NCI-H2171 (cell line): Measurements from ENCODE around the gene IMMT.
A peak's percentile ranks its signal among the peaks of the same experiment; 100 is the strongest.

ENCODE experiments used
- DNase-seq: peaks from one replicate; lab custom pipeline; 2025; lab: John Stamatoyannopoulos, UW

IMMT gene

DNA sequence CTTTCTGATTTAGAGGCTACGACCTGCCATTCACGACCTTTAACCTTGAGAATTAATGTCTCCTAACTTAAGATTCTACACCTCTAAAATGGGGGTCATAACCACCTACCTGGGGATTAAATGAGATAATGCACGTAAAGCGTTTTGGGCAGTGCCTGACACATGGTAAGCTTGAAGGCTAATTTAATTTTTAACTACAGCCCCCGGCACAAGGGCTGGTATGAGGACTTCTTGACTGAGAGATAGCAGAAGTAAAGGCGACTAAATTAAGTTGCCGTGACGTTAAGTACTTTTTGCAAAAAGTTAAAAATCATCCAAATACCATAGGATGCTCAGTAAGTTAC, 4.5 kb upstream of the IMMT start:
- no peak for DNase-seq

DNA sequence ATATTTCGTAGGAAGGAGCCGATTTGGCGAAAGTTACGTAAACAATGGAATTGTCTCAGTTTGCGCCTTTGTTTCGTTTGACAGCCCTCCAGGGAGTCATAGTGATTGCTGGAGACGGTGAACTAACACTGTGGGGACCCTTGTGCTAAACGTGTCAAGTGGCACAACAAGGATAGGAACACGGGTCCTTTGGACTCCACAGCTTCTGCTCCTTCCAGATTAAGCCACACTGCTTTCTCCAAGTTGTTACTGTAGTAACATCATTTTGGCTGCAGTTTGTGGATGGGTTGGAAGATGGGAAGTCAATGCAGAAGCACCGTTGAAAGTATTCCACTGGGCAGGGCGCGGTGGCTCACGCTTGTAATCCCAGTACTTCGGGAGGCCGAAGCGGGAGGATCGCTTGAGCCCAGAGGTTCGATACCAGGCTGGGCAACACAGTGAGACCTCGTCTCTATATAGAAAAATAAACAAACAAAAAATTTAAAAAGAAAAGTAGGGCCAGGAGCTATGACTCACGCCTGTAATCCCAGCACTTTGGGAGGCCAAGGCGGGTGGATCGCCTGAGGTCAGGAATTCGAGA, 636 bp upstream of the IMMT start:
- DNase-seq = no peak

DNA sequence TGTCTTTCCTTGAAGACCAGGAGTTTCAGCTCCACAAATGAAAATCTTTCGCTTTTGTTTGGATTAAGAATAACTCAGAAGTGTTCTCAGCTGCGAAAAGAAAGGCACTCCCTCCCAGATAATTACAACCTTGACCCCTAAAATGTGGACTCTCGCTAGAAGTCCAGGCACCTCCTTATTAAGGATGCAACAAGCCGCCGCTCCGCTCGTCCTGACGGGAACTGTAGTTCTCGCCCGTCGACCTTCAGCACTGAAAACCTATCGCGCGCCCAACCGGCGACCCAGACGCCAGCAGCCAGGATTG, 559 bp downstream of the IMMT start:
- peak; percentile 92 for DNase-seq

GRCh38 chr2:86193901-86194567, 1.2 kb downstream of the IMMT start:
- no peak for DNase-seq

DNA sequence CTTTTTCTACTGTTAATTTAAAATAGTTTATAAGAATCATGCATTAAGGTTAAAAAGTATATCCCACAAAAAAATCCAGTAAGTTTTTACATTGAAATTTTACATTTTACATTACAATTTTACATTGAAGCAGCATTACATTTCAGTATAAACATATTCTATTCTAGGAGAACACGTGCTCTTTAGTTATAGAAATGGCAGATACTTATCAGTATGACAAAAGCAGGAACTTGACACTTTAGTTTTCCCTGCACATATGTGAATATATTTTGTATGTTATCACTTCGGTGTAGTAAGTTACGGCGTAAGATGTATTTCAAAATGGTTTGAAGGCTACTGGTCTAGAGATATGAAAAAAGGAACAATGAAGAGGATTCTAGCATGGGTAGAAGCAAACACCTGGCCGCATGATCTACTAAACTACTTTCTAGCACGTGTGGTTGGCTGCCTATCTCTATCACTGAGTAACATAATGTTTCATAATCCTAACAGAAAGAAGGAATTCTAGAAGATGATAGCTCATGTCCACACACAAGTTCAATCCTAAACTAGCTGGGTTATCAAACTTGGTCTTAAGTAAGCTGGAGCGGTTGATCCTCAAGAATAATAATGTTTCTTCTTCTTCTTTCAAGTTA, 5.4 kb downstream of the IMMT start:
- no peak for DNase-seq

GRCh38 chr2:86186431-86186830, 8.8 kb downstream of the IMMT start:
- DNase-seq = no peak

DNA sequence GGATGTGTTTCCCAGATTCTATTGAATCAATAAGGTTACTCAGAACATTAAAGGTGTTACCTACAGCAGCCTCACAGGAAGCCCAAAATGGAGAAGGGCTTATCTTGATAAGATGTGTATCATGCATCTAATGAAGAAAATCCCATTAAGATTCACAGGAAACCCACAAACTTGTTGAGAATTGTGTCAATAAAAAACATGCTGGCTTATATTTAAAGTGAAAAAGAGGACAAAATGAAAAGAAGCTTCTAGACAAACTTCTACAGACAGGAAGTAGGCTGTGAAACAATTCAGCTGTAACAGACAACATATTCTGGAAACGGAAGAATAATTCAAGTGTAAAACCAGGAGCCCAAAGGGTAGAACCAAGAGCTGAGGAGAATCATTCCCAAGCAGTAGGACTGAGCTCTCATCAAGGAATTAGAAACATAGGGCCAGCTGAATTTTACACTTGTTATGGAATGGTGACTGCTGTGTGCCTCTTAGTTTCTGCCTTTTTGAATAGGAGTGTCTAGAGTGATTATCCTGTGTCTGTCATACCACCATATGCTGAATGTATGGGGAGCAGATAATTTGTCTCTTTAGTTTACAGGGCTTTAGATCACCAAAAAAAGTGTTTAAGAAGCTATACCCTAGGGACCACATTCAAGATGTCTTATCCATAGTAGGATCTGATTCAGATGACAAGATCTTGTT, 9.6 kb downstream of the IMMT start:
- DNase-seq = no peak

- DNase-seq = no peak
These were observed 18.7 kb downstream of the IMMT start for GRCh38 chr2:86176597-86176996.

- DNase-seq = no peak
These were observed 19.4 kb downstream of the IMMT start for GRCh38 chr2:86175828-86176227.

GRCh38 chr2:86174445-86174844, 20.8 kb downstream of the IMMT start:
- no peak for DNase-seq

DNA sequence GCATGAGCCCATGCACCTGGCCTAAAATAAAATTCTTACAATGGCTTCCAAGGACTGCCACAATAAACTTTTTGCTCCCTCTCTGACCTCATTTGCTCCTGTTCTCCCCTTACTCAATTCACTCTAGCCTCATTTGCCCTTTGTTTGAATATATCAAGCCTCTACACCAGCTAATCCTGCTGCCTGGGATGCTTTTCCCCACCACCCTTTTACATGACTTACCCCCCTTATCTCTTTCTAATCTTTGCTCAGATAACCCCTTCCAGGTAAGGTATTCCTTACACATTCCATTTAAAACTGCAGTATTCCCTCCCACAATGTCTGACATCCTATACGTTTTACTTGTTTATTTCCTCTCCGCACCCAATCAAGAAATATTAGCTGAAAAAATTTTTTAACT, 22.7 kb downstream of the IMMT start:
- DNase-seq = no peak

GRCh38 chr2:86171295-86171694, 24.0 kb downstream of the IMMT start:
- DNase-seq = no peak

DNA sequence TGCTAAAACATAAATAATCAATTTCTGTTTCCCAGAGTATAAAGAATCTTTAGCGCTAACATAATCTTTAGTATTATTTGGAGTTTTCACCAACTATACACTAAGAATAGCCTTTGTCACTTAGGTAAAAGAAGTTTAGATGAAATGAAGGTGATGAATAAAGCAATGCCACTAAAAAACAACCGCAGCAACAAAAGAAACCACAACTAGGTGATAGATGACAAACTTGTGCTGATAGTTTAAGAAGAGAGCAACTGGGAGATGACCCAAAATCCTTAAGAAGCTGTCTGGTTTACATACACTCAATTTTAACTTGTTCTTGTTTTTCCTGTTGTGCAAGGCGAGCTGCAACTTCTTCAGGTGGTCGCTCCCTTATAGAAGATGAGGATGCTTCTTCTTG, 24.8 kb downstream of the IMMT start:
- no peak for DNase-seq

GRCh38 chr2:86160156-86160952, 34.9 kb downstream of the IMMT start:
- no peak for DNase-seq

- DNase-seq = no peak
These were observed 37.0 kb downstream of the IMMT start for GRCh38 chr2:86158286-86158685.

- no peak for DNase-seq
These were observed 38.2 kb downstream of the IMMT start for GRCh38 chr2:86157009-86157556.

DNA sequence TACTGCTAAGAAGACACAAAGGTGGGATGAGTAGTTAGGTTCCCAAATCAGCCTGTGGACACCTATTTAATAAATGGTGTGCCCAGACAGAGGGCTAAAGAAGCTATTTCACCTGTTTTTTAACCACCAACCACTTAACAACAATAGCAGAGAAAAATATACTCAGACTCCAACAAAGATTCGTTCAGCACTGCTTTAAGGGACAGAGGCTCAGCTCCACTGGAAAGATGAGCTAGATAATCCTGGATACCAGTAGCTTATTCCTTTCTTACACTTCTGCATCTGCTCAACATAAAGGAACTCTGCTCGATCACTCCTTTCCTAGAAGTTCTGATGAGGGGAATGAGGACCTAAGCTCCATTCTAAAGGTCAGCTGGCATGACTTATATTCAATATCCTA, 44.8 kb downstream of the IMMT start:
- DNase-seq = no peak

DNA sequence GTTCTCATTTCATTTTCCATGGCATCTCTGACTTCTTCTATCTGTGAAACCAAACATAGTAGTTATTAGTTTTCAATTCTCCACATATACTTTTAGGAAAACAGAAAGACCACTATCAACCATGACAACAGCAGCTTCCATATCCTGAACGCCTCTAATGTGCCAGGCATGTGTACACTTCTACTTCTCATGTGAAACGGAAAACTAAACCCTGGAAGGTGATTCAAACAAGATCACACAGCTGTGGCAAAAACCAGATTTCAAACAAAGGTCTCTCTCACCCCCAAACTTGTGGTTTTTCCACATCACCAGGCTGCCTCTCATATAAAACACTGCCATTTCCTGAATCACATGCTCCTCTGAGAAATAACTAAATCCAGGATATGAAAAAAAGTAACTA, 47.5 kb downstream of the IMMT start:
- DNase-seq = no peak

- no peak for DNase-seq
These were observed 51.2 kb downstream of the IMMT start for GRCh38 chr2:86143926-86144685.

DNA sequence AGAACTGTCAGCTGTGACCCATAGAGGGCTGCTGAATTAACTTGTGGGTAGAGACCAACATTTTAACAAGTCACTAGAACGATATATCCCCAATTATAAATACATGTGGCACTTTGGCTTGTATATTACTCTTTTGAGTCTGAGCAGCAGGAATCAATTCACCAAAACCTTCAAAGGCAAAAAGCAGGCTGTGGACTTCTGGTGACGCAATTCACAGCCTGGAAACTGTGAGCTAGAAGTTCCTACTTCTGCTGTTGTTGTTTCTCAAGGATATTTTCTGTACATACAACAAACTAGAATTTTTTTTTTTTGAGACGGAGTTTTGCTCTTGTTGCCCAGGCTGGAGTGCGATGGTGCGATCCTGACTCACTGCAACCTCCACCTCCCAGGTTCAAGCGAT, 52.0 kb downstream of the IMMT start:
- DNase-seq = no peak

- no peak for DNase-seq
These were observed 52.6 kb downstream of the IMMT start for GRCh38 chr2:86142436-86143257.
